PFSK-1 (cell line): ENCODE measurements around the gene RTP5.

Experiments
- FOXP2 ChIP-seq: optimal IDR thresholded peaks from 2 replicates; pipeline ENCODE3; 2011; ENCODE audit warnings: borderline replicate concordance, control low read depth, inconsistent platforms; ENCODE audit not compliant: insufficient read depth; ENCODE audit errors: extremely low read length, extremely low read depth
- POLR2AphosphoS5 ChIP-seq: IDR thresholded peaks from 2 replicates; pipeline ENCODE4 v1.6.1; 2012; ENCODE audit warnings: low read depth, mild to moderate bottlenecking, control low read depth, low read length, moderate library complexity
- SIN3A ChIP-seq: IDR thresholded peaks from 2 replicates; pipeline ENCODE4 v1.6.1; 2012; ENCODE audit warnings: mild to moderate bottlenecking, low read length, moderate library complexity, borderline replicate concordance; ENCODE audit not compliant: insufficient read depth
- TAF1 ChIP-seq: IDR thresholded peaks from 2 replicates; pipeline ENCODE4 v1.6.1; 2012; ENCODE audit warnings: low read length, control low read depth, borderline replicate concordance; ENCODE audit not compliant: insufficient read depth
- TF ChIP-seq, protein P1 (sequence below), 2 experiments: IDR thresholded peaks; 2 replicates each; pipeline versions ENCODE4 v1.6.1 to v1.8.0; 2011 to 2012; ENCODE audit warnings: low read depth in 2 of 2, low read length in 2 of 2, control low read depth in 1 of 2, inconsistent platforms in 1 of 2, mild to moderate bottlenecking in 1 of 2, moderate library complexity in 1 of 2; ENCODE audit not compliant: insufficient read depth in 1 of 2

The RTP5 gene

DNA sequence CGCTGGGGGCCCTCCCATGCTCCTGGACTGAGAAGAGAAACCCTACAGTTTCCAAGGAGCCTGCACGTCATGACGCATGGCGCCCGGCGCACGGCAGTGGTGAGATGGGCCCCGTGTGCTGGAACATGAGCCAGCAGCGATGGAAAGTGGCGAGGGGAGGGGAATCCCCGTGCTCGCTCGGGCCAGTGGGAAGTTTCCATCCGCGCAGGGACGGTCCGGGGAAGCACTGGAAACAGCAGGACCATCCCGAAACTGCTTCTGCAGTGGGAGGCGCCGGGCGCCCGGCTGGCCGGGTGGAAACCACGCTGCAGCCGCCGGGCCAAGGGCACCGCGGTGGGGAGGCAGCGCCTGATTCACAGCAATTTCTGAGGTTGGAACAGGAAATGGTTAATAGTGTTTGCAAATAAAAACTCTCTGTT is 6.0 kb upstream of the RTP5 start:
- TF ChIP-seq FOXP2 (no peak), SIN3A (no peak), POLR2AphosphoS5 (no peak), TAF1 (no peak)
- TF ChIP-seq, protein P1, sequence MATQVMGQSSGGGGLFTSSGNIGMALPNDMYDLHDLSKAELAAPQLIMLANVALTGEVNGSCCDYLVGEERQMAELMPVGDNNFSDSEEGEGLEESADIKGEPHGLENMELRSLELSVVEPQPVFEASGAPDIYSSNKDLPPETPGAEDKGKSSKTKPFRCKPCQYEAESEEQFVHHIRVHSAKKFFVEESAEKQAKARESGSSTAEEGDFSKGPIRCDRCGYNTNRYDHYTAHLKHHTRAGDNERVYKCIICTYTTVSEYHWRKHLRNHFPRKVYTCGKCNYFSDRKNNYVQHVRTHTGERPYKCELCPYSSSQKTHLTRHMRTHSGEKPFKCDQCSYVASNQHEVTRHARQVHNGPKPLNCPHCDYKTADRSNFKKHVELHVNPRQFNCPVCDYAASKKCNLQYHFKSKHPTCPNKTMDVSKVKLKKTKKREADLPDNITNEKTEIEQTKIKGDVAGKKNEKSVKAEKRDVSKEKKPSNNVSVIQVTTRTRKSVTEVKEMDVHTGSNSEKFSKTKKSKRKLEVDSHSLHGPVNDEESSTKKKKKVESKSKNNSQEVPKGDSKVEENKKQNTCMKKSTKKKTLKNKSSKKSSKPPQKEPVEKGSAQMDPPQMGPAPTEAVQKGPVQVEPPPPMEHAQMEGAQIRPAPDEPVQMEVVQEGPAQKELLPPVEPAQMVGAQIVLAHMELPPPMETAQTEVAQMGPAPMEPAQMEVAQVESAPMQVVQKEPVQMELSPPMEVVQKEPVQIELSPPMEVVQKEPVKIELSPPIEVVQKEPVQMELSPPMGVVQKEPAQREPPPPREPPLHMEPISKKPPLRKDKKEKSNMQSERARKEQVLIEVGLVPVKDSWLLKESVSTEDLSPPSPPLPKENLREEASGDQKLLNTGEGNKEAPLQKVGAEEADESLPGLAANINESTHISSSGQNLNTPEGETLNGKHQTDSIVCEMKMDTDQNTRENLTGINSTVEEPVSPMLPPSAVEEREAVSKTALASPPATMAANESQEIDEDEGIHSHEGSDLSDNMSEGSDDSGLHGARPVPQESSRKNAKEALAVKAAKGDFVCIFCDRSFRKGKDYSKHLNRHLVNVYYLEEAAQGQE (IDR thresholded peaks at IDR 0.05; ENCODE audit: insufficient read depth in 1 of 2, low read depth in 2 of 2, low read length in 2 of 2), result no peak

DNA sequence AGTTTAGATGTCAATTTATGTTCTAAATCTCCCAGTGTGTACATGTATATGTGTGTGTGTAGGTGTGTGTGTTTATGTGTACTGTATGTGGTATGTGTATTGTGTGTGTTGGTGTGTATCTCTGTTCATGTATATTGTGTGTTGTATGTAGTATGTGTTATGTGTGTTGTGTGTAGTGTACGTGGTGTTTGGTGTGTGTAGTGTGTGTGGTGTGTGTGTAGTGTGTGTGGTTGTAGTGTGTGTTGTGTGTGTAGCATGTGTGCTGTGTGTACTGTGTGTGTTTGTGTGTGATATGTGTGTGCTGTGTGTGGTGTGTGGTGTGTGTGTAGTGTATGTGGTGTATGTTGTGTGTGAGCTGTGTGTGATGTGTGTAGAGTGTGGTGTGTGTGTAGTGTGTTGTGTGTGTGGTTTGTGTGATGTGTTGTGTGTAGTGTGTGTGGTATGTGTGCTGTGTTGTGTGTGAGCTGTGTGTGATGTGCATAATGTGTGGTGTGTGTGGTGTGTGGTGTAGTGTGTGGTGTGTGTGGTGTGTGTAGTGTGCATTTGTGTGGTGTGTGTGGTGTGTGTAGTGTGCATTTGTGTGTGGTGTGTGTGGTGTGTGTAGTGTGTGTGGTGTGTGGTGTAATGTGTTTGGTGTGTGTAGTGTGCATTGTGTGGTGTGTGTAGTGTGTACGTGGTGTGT is 5.2 kb upstream of the RTP5 start:
- TF ChIP-seq FOXP2 (no peak), SIN3A (no peak), POLR2AphosphoS5 (no peak), TAF1 (no peak)
- TF ChIP-seq, protein P1 (IDR thresholded peaks at IDR 0.05; ENCODE audit: insufficient read depth in 1 of 2, low read depth in 2 of 2, low read length in 2 of 2), result no peak

DNA sequence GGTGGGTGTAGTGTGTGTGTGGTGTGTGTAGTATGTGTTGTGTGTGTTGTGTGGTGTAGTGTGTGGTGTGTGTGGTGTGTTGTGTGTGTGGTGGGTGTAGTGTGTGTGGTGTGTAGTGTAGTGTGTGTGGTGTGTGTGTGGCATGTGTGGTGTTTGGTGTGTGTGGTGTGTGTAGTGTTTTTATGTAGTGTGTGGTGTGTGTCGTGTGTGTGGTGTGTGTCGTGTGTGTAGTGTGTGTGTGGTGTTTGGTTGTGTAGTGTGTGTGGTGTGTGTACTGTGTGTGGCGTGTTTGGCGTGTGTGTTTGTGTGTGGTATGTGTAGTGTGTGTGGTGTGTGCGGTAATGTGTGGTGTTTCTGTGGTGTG is 4.7 kb upstream of the RTP5 start:
- no peak for TF ChIP-seq FOXP2
- TF ChIP-seq POLR2AphosphoS5, result no peak
- TF ChIP-seq, protein P1 (IDR thresholded peaks at IDR 0.05; ENCODE audit: insufficient read depth in 1 of 2, low read depth in 2 of 2, low read length in 2 of 2), result no peak
- TF ChIP-seq TAF1, result no peak
- TF ChIP-seq SIN3A, result no peak

DNA sequence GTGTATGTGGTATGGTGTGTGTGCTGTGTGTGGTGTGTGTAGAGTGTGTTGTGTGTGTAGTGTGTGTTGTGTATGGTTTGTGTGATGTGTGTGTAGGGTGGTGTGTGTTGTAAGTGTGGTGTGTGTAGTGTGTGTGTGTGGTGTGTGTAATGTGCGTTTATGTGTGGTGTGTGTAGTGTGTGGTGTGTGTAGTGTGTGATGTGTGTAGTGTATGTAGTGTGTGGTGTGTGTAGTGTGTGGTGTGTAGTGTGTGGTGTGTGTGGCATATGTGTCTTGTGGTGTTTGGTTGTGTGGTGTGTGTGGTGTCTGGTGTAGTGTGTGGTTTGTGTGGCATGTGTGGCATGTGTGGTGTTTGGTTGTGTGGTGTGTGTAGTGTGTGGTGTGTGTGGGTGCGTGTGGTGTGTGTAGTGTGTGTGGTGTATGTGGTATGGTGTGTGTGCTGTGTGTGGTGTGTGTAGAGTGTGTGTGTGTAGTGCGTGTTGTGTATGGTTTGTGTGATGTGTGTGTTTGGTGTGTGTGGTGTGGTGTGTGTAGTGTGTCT is 4.0 kb upstream of the RTP5 start:
- TF ChIP-seq, protein P1 (IDR thresholded peaks at IDR 0.05; ENCODE audit: insufficient read depth in 1 of 2, low read depth in 2 of 2, low read length in 2 of 2), result no peak
- TF ChIP-seq FOXP2, result no peak
- no peak for TF ChIP-seq POLR2AphosphoS5
- TF ChIP-seq TAF1, result no peak
- no peak for TF ChIP-seq SIN3A
